HEK293 (cell line): Measurements from ENCODE around the gene VPS35L.
A peak's percentile ranks its signal among the peaks of the same experiment; 100 is the strongest.

Source experiments
- CTCF ChIA-PET: fragments of 350-600 bp; formaldehyde crosslinking; extraction: SDS; loops from one replicate; lab custom pipeline; 2021; ENCODE audit warnings: antibody characterized with exemption; lab: Yijun Ruan, JAX
- POLR2A ChIA-PET: fragments of 300-600 bp; formaldehyde crosslinking; extraction: SDS; loops from one replicate; lab custom pipeline; 2020; ENCODE audit warnings: antibody characterized with exemption, inconsistent platforms; lab: Yijun Ruan, JAX
- H3K27ac ChIP-seq: fragments of 200-500 bp; sonication (Bioruptor generic); 2 replicates; pipeline ENCODE4 v1.5.1; 2014; ENCODE audit warnings: low read depth, low read length, control low read depth, inconsistent platforms; ENCODE audit errors: extremely low read depth
- H3K36me3 ChIP-seq, 2 experiments: fragments of 200-500 bp in 1 of 2; sonication (Bioruptor generic) in 1 of 2; 1 replicate in 1 of 2; 2 replicates in 1 of 2; pipeline ENCODE4 v1.5.1; 2014 to 2017; ENCODE audit warnings: inconsistent platforms in 2 of 2, low read length in 2 of 2; ENCODE audit not compliant: control insufficient read depth in 2 of 2, insufficient read depth in 1 of 2
- H3K4me1 ChIP-seq: fragments of 200-500 bp; sonication (Bioruptor generic); 2 replicates; pipeline ENCODE4 v1.5.1; 2014; ENCODE audit warnings: mild to moderate bottlenecking, low read length, inconsistent platforms; ENCODE audit not compliant: control insufficient read depth, insufficient read depth
- H3K4me3 ChIP-seq: 2 replicates; pipeline ENCODE4 v1.5.1; 2011; ENCODE audit warnings: low read depth, mild to moderate bottlenecking, control low read depth, low read length, moderate library complexity
- H3K9me3 ChIP-seq: fragments of 200-500 bp; sonication (Bioruptor generic); 2 replicates; pipeline ENCODE4 v1.5.1; 2014; ENCODE audit warnings: low read depth, low read length, inconsistent platforms; ENCODE audit not compliant: control insufficient read depth, insufficient read depth
- FEZF1 ChIP-seq: fragments of 450-650 bp; formaldehyde crosslinking; IDR thresholded peaks from 2 replicates; pipeline ENCODE4 v1.5.1; 2016; ENCODE audit warnings: missing biosample characterization, missing genetic modification characterization
- GLI2 ChIP-seq: fragments of 450-650 bp; formaldehyde crosslinking; IDR thresholded peaks from 2 replicates; pipeline ENCODE4; 2017; ENCODE audit warnings: missing biosample characterization, missing genetic modification characterization, low read depth, borderline replicate concordance
- HOXA7 ChIP-seq: sonication (generic); formaldehyde crosslinking; IDR thresholded peaks from 2 replicates; pipeline ENCODE4 v1.8.1; 2022; ENCODE audit warnings: missing genetic modification reagents, borderline replicate concordance
- HOXD13 ChIP-seq: sonication (generic); formaldehyde crosslinking; IDR thresholded peaks from 2 replicates; pipeline ENCODE4 v1.8.0; 2022; ENCODE audit warnings: missing genetic modification reagents, borderline replicate concordance
- INSM2 ChIP-seq: fragments of 450-650 bp; formaldehyde crosslinking; IDR thresholded peaks from 2 replicates; pipeline ENCODE4 v1.5.1; 2016; ENCODE audit warnings: missing biosample characterization, missing genetic modification characterization
- OSR2 ChIP-seq: fragments of 450-650 bp; formaldehyde crosslinking; IDR thresholded peaks from 2 replicates; pipeline ENCODE4 v1.5.1; 2016; ENCODE audit warnings: missing biosample characterization, missing genetic modification characterization
- OVOL3 ChIP-seq: fragments of 450-650 bp; formaldehyde crosslinking; IDR thresholded peaks from 2 replicates; pipeline ENCODE4 v1.5.1; 2016; ENCODE audit warnings: missing biosample characterization, missing genetic modification characterization
- YY1 ChIP-seq: fragments of 450-650 bp; formaldehyde crosslinking; IDR thresholded peaks from 2 replicates; pipeline ENCODE4 v1.5.1; 2018; ENCODE audit warnings: missing biosample characterization, missing genetic modification characterization
- YY2 ChIP-seq: fragments of 450-650 bp; formaldehyde crosslinking; IDR thresholded peaks from 2 replicates; pipeline ENCODE4 v1.5.1; 2016; ENCODE audit warnings: missing biosample characterization, missing genetic modification characterization
- ZBTB17 ChIP-seq: fragments of 450-650 bp; formaldehyde crosslinking; IDR thresholded peaks from 2 replicates; pipeline ENCODE4 v1.5.1; 2016; ENCODE audit warnings: missing biosample characterization, missing genetic modification characterization
- ZEB2 ChIP-seq: fragments of 450-650 bp; formaldehyde crosslinking; IDR thresholded peaks from 2 replicates; pipeline ENCODE4 v1.5.1; 2016; ENCODE audit warnings: missing biosample characterization, missing genetic modification characterization
- ZFHX2 ChIP-seq: fragments of 450-650 bp; formaldehyde crosslinking; conservative IDR thresholded peaks from 2 replicates; pipeline ENCODE4 v1.5.1; 2016; ENCODE audit warnings: missing biosample characterization, missing genetic modification characterization
- ZFP41 ChIP-seq: fragments of 450-650 bp; formaldehyde crosslinking; IDR thresholded peaks from 2 replicates; pipeline ENCODE4 v1.5.1; 2016; ENCODE audit warnings: missing biosample characterization, missing genetic modification characterization, borderline replicate concordance
- ZNF155 ChIP-seq: fragments of 450-650 bp; formaldehyde crosslinking; IDR thresholded peaks from 2 replicates; pipeline ENCODE4 v1.5.1; 2016; ENCODE audit warnings: missing biosample characterization, missing genetic modification characterization
- ZNF16 ChIP-seq: fragments of 450-650 bp; formaldehyde crosslinking; IDR thresholded peaks from 2 replicates; pipeline ENCODE4 v1.5.1; 2016; ENCODE audit warnings: low read depth, missing biosample characterization, missing genetic modification characterization
- ZNF221 ChIP-seq: fragments of 450-650 bp; formaldehyde crosslinking; IDR thresholded peaks from 2 replicates; pipeline ENCODE4 v1.5.1; 2017; ENCODE audit warnings: missing biosample characterization, missing genetic modification characterization, borderline replicate concordance
- ZNF341 ChIP-seq: fragments of 450-650 bp; formaldehyde crosslinking; IDR thresholded peaks from 2 replicates; pipeline ENCODE4; 2016; ENCODE audit warnings: low read depth, missing biosample characterization, missing genetic modification characterization
- ZNF449 ChIP-seq: fragments of 450-650 bp; formaldehyde crosslinking; IDR thresholded peaks from 2 replicates; pipeline ENCODE4 v1.5.1; 2017; ENCODE audit warnings: missing biosample characterization, mild to moderate bottlenecking, missing genetic modification characterization, moderate library complexity
- ZNF558 ChIP-seq: fragments of 450-650 bp; formaldehyde crosslinking; IDR thresholded peaks from 2 replicates; pipeline ENCODE4 v1.5.1; 2016; ENCODE audit warnings: missing biosample characterization, missing genetic modification characterization
- ZNF580 ChIP-seq: fragments of 450-650 bp; formaldehyde crosslinking; IDR thresholded peaks from 2 replicates; pipeline ENCODE4 v1.5.1; 2016; ENCODE audit warnings: missing biosample characterization, missing genetic modification characterization
- ZNF654 ChIP-seq: fragments of 450-650 bp; formaldehyde crosslinking; IDR thresholded peaks from 2 replicates; pipeline ENCODE4 v1.5.1; 2016; ENCODE audit warnings: low read depth, missing biosample characterization, missing genetic modification characterization
- ZNF76 ChIP-seq: fragments of 450-650 bp; formaldehyde crosslinking; IDR thresholded peaks from 2 replicates; pipeline ENCODE4; 2016; ENCODE audit warnings: low read depth, missing biosample characterization, missing genetic modification characterization, borderline replicate concordance
- ZNF776 ChIP-seq: fragments of 450-650 bp; formaldehyde crosslinking; IDR thresholded peaks from 2 replicates; pipeline ENCODE4 v1.5.0; 2017; ENCODE audit warnings: missing biosample characterization, missing genetic modification characterization, borderline replicate concordance
- ZSCAN16 ChIP-seq: fragments of 450-650 bp; formaldehyde crosslinking; IDR thresholded peaks from 2 replicates; pipeline ENCODE4 v1.5.1; 2016; ENCODE audit warnings: missing biosample characterization, missing genetic modification characterization
- ZSCAN4 ChIP-seq: fragments of 450-650 bp; formaldehyde crosslinking; IDR thresholded peaks from 2 replicates; pipeline ENCODE4 v1.5.1; 2017; ENCODE audit warnings: missing biosample characterization, missing genetic modification characterization

Gene VPS35L

GRCh38 chr16:19521471-19522396 is 33.8 kb upstream of the VPS35L start, which contains the start of gene GDE1 (continued):
- TF ChIP-seq ZNF221 (tag by site-specific recombination) (no peak), ZSCAN4 (tag by site-specific recombination) (no peak), ZNF654 (tag by site-specific recombination) (no peak), ZNF341 (peak; percentile 37; the same call in 1 of the 2 replicates), FEZF1 (tag by site-specific recombination) (no peak), ZEB2 (tag by site-specific recombination) (peak; percentile 86; the same call in 1 of the 2 replicates), OSR2 (tag by site-specific recombination) (peak; percentile 84), ZNF449 (tag by site-specific recombination) (peak; percentile 82), YY2 (tag by site-specific recombination) (peak; percentile 88), ZNF558 (tag by site-specific recombination) (no peak)

GRCh38 chr16:19522397-19522732 is 33.1 kb upstream of the VPS35L start:
- peaks cover 21% of the 10 kb centered on the region for H3K4me1 ChIP-seq

GRCh38 chr16:19522760-19523159 is 32.7 kb upstream of the VPS35L start:
- TF ChIP-seq ZBTB17 (tag by site-specific recombination) (no peak), HOXA7 (CRISPR knock-in tag) (no peak), YY2 (tag by site-specific recombination) (no peak), GLI2 (no peak), ZNF16 (tag by site-specific recombination) (no peak)
- no peak overlapping the region for H3K27ac ChIP-seq
- no peak overlapping the region for H3K4me3 ChIP-seq
- peaks cover 2 to 3% of the 10 kb centered on the region in 2 experiments for H3K36me3 ChIP-seq
- no peaks in the 10 kb centered on the region for H3K9me3 ChIP-seq
- ChIA-PET POLR2A (no interaction called here), CTCF (interaction anchor here (0.6 kb wide), 1 partner anchor 17 kb away, joined by 3 read pairs; no protein-coding TSS in a partner anchor)
- peaks cover 19% of the 10 kb centered on the region; the same call in 1 of the 2 replicates for H3K4me1 ChIP-seq

More at GRCh38 chr16:19522397-19522732, 33.1 kb upstream of the VPS35L start:
- ChIA-PET POLR2A (no interaction called here), CTCF (interaction anchor here (0.6 kb wide), 1 partner anchor 16 kb away, joined by 3 read pairs; no protein-coding TSS in a partner anchor)
- TF ChIP-seq HOXD13 (no peak), ZSCAN16 (tag by site-specific recombination) (peak; percentile 86)
- Histone ChIP-seq H3K9me3 (no peaks in the 10 kb centered on the region), H3K27ac (no peak overlapping the region), H3K4me3 (no peak overlapping the region), H3K36me3 (peaks cover 0 to 3% of the 10 kb centered on the region in 2 experiments; a peak in 2 of 3 replicates)

- Histone ChIP-seq H3K4me1 (peaks cover 17% of the 10 kb centered on the region; the same call in 1 of the 2 replicates), H3K9me3 (no peaks in the 10 kb centered on the region), H3K36me3 (peaks cover 3 to 6% of the 10 kb centered on the region in 2 experiments), H3K27ac (no peak overlapping the region), H3K4me3 (no peak overlapping the region)
- POLR2A ChIA-PET: interaction anchor here (1.0 to 2.5 kb wide), 2 partner anchors 32 to 733 kb away, joined by 4 to 25 read pairs; partner anchors contain the start of genes RPS15A and VPS35L
- CTCF ChIA-PET: interaction anchor here (0.9 to 1.8 kb wide), 2 partner anchors 21 to 32 kb away, joined by 3 to 9 read pairs; partner anchors contain the start of gene VPS35L
- no peak for TF ChIP-seq ZNF776 (tag by site-specific recombination)
- no peak for TF ChIP-seq INSM2 (tag by site-specific recombination)
- TF ChIP-seq ZNF580 (tag by site-specific recombination): no peak
- no peak for TF ChIP-seq ZFP41
- TF ChIP-seq ZNF76: no peak
- TF ChIP-seq ZFHX2 (tag by site-specific recombination): no peak
- no peak for TF ChIP-seq YY1 (tag by site-specific recombination)
- TF ChIP-seq ZNF155 (tag by site-specific recombination): no peak
- TF ChIP-seq OVOL3 (tag by site-specific recombination): no peak
- no peak for TF ChIP-seq GLI2
These were observed 32.3 kb upstream of the VPS35L start for GRCh38 chr16:19523184-19523558.
